AG09319 (cell line): ENCODE measurements around the gene HIPK3.

Experiments
- DNase-seq: peaks from one replicate; pipeline ENCODE4 v3.0.0-alpha.2; 2010; ENCODE audit warnings: low read depth; ENCODE audit errors: extremely low read depth
- TF ChIP-seq, protein P1 (sequence below): IDR thresholded peaks from 2 replicates; pipeline ENCODE4 v1.5.1; 2011; ENCODE audit warnings: low read depth, mild to moderate bottlenecking, inconsistent platforms, low read length, moderate library complexity

Gene HIPK3

DNA sequence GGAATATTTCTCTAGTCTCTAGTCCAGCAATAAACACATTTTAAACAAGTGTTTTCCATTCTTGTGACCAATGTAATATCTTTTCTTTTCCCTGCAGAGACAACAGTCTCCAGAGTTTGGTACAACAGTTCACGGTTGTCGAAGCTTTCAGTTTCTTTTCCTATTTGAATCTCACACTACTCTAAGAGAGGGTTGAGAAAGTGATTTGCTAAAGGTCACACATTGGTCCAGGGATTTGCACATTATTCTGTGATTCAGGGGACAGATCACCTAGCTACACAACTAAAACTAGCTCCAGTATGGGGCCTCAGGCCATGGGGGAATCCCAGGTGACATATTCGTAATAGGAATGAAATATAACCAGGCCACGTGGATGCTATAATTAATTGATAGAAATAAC, 132.5 kb downstream of the HIPK3 start:
- TF ChIP-seq, protein P1, sequence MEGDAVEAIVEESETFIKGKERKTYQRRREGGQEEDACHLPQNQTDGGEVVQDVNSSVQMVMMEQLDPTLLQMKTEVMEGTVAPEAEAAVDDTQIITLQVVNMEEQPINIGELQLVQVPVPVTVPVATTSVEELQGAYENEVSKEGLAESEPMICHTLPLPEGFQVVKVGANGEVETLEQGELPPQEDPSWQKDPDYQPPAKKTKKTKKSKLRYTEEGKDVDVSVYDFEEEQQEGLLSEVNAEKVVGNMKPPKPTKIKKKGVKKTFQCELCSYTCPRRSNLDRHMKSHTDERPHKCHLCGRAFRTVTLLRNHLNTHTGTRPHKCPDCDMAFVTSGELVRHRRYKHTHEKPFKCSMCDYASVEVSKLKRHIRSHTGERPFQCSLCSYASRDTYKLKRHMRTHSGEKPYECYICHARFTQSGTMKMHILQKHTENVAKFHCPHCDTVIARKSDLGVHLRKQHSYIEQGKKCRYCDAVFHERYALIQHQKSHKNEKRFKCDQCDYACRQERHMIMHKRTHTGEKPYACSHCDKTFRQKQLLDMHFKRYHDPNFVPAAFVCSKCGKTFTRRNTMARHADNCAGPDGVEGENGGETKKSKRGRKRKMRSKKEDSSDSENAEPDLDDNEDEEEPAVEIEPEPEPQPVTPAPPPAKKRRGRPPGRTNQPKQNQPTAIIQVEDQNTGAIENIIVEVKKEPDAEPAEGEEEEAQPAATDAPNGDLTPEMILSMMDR: no peak

DNA sequence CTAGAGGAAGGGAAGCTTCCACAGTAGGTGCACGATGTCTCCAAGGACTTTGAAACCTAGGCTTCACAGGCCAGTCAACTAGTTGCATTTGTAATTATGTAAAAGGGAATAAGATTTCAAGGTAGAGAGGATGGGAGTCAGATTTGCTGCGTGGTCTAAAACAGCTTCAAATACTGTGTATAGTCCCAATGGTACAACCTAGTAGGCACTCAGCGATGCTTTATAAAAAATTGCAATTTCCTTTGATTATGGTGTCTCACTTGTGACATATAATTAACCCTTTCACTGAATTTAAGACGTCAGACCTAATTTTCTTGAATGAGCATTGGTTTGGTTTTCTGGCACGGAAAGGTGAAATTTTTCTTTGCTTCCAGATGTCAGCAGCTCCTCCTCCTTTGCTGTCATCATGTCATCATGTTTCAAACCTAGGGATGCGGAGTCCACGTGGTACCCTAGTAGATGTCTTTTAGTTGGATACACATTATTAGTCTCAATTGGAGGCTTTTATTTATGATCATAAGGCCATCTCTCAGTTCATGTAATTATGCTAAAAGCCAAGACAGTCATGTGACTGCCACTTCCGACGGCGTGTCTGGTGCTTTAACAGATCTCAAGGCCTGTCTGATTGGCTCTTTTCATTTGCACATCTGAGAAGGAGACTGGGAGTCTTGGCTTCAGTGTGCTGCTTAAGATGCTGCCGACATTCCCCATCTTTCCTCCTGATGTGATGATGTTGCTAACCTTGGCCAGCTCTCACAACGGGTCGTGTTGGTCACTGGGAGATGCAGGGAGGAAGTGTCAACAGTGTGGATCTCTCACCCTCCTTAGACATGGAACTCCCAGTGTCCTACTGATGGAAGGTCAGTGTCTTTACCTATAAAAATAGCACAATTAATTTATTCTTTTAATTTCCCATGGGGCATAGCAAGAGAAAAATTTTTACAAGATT, 134.0 kb downstream of the HIPK3 start:
- TF ChIP-seq, protein P1: no peak
- DNase-seq: no peak

More for the DNA sequence above, 132.5 kb downstream of the HIPK3 start:
- no peak for DNase-seq

DNA sequence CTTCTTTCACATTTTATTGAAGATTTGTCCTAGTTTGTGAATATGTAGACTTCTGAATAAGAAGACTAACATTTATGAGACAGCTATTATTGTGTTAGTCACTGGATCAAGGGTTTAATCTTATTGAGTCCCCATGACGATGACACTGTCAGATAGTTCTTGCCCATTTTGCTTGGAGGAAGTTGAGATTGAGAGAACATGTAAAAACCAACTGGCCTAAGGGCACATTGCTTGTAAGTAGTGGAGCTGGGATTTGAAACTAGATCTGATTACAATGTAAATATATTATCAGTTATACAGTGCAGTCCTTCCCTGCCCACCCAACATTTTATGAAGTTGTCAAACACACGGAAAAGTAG, 134.7 kb downstream of the HIPK3 start:
- TF ChIP-seq, protein P1: no peak
- no peak for DNase-seq

DNA sequence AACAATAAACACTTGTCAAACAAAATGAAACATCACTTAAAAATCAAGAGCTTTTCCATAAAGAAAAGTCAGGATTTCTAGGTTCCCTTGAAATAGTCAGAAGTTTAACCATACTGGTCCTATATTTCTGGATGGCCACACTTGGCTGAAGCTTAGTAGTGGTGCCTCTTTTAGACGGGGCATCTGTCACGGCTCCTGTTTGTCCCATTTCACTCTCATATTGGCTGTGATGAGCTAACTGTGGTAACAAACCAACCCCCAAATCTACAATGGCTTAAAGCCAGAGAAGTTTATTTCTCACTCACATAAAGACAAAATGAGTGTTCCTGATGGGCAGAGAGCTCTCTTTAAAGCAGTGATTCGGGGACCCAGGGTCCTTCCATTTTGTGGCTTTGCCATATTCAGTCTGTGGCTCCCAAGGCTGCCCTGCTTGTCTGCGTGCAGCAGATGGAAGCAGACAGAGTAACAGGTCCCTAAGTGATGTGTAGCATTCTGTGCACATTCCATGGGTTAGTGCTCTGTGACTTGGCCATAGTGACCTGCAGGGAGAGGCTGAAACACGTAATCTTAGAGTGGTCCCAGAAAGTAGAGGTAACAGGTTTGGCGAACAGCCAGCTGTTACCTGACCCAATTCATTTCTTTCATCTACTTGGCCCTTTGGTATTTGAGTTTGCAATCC, 137.4 kb downstream of the HIPK3 start:
- no peak for DNase-seq
- TF ChIP-seq, protein P1: no peak

DNA sequence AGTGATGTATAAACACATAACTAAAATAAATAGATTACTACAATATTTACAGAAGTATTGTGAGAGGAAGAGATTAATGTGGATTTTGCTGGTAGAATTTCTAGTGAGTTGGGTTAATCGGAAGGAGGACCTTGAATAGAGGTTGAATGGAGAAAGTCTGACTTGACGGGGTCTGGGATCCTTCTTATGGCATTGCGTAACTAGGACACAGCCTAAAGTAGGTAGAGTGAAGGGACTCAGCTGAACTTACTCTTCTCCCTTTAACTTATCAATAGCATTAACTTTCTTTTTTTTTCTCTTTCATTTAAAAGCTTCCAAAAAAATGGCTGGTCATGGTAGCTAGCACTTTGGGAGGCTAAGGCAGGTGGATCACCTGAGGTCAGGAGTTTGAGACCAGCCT, 139.2 kb downstream of the HIPK3 start:
- no peak for DNase-seq

DNA sequence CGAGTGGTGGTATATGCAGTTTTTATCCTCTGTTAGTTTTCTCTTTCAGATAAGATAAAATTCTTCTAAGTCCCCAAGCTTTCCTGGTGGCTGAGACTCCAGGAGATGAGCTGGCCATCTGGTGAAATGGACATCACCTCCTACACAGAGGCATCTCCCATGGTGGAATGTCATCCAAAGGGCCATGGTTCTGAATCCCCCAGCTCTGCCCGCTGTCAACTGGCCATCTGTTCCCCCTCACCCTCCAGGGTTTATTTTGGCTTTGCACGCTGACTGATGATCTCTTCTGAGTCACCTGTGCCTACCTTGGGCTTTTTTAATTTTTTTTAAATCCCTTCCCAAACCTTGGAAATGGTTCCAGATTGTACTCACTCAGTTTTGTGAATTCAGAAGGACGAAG, 142.2 kb downstream of the HIPK3 start:
- no peak for DNase-seq
- TF ChIP-seq, protein P1: no peak

More for the DNA sequence above, 139.2 kb downstream of the HIPK3 start:
- TF ChIP-seq, protein P1: no peak

DNA sequence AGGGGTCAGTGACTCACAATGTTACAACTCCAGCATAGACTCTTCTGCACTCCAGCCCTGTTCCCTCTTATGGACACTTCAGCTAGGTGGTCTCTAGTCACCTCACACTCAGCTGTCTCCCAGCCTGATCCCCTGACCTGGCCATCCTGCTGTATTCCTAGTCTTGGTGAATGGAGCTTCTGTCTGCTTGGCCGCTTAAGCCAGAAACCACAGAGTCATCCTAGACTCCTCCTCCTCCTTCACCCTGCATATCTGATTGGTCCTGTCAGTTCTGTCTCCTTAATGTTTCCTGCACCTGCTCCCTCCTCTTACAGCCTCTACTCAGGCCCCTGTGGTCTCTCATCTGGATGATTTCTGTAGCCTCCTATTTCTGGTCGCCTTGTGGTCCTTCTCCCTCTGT, 144.9 kb downstream of the HIPK3 start:
- DNase-seq: no peak
- TF ChIP-seq, protein P1: no peak
